ENCODE measurements around the gene TBC1D1.
"Not testable (repeated sequence)": the region's sequence is repeated elsewhere in the genome, so short reads cannot be mapped to it uniquely, and the experiment has no call there.

Gene TBC1D1

GRCh38 chr4:37956941-37957340 lies 66.1 kb downstream of the TBC1D1 start:
- ATAC-seq: no peak
- no peak for DNase-seq
- no peaks in the 10 kb centered on the region for H3K9me3 Mint-ChIP-seq
- peaks cover 4% of the 10 kb centered on the region for H3K36me3 Mint-ChIP-seq (ENCODE audit: low read depth)
- peaks cover 12% of the 10 kb centered on the region for H3K4me1 Mint-ChIP-seq
- H3K27me3 Mint-ChIP-seq: no peaks in the 10 kb centered on the region
- H3K4me3 Mint-ChIP-seq: no peak overlapping the region
- H3K27ac Mint-ChIP-seq: no peak overlapping the region

- H3K9me3 Mint-ChIP-seq: no peaks in the 10 kb centered on the region
- peaks cover 1% of the 10 kb centered on the region for H3K36me3 Mint-ChIP-seq (ENCODE audit: low read depth)
- H3K27me3 Mint-ChIP-seq: no peaks in the 10 kb centered on the region
- ATAC-seq (no peak), DNase-seq (no peak)
- no peak overlapping the region for H3K4me3 Mint-ChIP-seq
- H3K4me1 Mint-ChIP-seq: peaks cover 15% of the 10 kb centered on the region
- H3K27ac Mint-ChIP-seq: no peak overlapping the region
These were observed 68.0 kb downstream of the TBC1D1 start for GRCh38 chr4:37958932-37959331.

- H3K36me3 Mint-ChIP-seq (ENCODE audit: low read depth): peaks cover 1% of the 10 kb centered on the region
- H3K27me3 Mint-ChIP-seq: no peaks in the 10 kb centered on the region
- ATAC-seq (no peak), DNase-seq (no peak)
- no peak within 1 kb of the TSS for H3K27ac Mint-ChIP-seq
- H3K4me3 Mint-ChIP-seq: no peak within 1 kb of the TSS
- peaks cover 11% of the 10 kb centered on the region for H3K4me1 Mint-ChIP-seq
- no peaks in the 10 kb centered on the region for H3K9me3 Mint-ChIP-seq
These were observed 69.2 kb downstream of the TBC1D1 start, which contains the start of gene PTTG2 for GRCh38 chr4:37960098-37960497. PTTG2 (plus strand) TSS chr4:37960398; CDS start chr4:37960435, 37 bp downstream.

DNA sequence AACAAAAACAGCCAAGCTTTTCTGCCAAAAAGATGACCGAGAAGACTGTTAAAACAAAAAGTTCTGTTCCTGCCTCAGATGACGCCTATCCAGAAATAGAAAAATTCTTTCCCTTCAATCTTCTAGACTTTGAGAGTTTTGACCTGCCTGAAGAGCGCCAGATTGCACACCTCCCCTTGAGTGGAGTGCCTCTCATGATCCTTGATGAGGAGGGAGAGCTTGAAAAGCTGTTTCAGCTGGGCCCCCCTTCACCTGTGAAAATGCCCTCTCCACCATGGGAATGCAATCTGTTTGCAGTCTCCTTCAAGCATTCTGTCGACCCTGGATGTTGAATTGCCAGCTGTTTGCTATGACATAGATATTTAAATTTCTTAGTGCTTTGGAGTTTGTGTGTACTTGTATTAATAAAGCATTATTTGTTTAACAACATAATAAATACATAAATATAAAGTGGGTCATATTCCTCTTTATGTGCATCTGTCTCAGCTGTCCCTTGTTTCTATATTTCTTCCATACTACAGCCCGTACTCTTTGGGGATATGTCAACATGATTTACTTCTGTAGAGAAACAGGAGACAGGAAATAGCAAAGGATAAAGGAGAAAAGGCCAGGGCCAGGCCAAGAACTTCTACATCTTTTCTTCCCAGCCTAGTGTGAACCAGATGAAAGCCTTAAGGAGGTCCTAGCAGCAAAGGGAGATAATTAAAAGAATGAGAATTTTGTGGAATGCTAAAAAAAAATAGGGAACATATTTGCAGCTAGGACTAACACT lies 70.0 kb downstream of the TBC1D1 start:
- ATAC-seq (no peak), DNase-seq (no peak)
- Mint-ChIP-seq H3K9me3 (no peaks in the 10 kb centered on the region), H3K27me3 (no peaks in the 10 kb centered on the region), H3K36me3 (ENCODE audit: low read depth) (peaks cover 1% of the 10 kb centered on the region), H3K27ac (no peak overlapping the region), H3K4me1 (peaks cover 14% of the 10 kb centered on the region), H3K4me3 (no peak overlapping the region)

DNA sequence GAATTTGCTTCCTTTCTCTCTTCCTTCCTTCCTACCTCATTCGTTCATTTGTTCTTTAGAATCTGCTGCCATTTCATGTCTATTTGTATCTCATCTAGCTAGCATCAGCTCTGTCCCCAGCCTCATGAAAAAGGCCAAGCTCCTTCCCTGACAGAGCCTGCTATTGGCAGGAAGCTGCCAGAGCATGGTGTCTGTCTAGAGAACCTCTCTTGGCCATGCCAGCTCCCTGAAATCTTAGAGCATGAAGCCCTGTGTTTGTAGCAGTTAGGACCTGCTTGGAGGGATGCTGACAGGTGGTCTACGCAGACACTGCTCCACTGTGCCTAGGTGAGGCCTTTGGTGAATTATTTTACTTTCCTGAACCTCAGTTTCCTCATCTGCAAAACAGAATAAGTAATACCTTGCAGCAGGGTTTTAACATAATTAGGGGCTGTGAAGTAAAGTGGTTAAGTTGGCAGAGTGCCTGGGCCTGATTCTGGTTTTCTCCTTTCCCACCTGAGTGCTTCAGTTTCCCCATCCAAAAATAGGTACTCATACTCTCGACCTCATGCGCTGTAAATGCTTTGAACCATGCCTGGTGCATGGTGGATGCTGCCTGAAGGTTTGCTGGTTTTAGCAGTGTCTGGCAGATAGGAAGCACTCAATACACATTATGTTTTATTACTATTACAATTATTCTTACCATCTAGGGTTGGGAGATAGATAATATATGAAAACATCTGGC lies 74.0 kb downstream of the TBC1D1 start:
- Mint-ChIP-seq H3K27me3 (no peaks in the 10 kb centered on the region), H3K4me3 (no peak overlapping the region), H3K4me1 (peaks cover 25% of the 10 kb centered on the region), H3K36me3 (ENCODE audit: low read depth) (peaks cover 1% of the 10 kb centered on the region), H3K27ac (no peak overlapping the region), H3K9me3 (no peaks in the 10 kb centered on the region)
- DNase-seq (no peak), ATAC-seq (peak; percentile 36)

DNA sequence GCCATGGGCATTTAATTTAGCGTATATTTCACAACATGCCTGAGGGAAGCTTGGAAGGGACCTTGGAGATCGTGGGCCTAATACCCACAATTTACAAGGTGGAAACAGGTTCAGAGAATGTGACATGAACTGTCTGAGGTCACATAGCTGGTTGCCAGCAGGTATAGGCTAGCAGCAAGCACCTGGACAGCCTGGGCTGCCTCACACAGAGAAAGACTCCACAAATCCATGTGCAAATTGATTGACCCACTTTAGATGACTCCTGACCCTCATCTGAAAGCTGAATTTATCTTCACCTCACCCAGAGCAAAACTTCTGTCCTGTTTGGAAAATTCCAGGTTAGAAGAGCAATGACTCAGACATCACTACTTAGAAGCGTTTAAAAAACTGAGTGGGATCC lies 75.2 kb downstream of the TBC1D1 start:
- DNase-seq (no peak), ATAC-seq (no peak)
- no peak overlapping the region for H3K4me3 Mint-ChIP-seq

DNA sequence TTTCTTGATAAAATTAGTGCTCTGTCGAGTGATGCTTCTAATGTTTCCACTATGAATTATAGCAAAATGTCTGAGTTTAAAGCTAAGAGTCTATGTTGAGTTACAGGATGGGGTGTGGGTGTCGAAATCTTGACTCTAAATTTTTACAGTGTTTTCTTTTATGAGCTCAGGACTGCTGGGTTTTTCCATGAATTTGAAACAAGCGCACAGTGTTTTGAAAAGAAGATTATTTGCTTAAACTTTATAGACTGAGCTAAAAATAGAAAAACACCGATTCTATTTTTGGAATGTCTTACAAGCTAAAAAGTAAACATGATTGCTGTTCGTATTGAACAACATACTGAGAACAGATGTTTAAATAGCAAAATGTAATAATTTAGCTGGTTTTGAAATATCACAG lies 76.9 kb downstream of the TBC1D1 start:
- ATAC-seq: no peak
- no peak overlapping the region for H3K27ac Mint-ChIP-seq

More for the DNA sequence above, 75.2 kb downstream of the TBC1D1 start:
- H3K27me3 Mint-ChIP-seq: no peaks in the 10 kb centered on the region
- peaks cover 31% of the 10 kb centered on the region for H3K4me1 Mint-ChIP-seq
- peak overlapping the region; percentile 47 for H3K27ac Mint-ChIP-seq
- H3K9me3 Mint-ChIP-seq: no peaks in the 10 kb centered on the region
- H3K36me3 Mint-ChIP-seq (ENCODE audit: low read depth): peaks cover 1% of the 10 kb centered on the region

GRCh38 chr4:37968747-37969146 lies 77.9 kb downstream of the TBC1D1 start:
- no peak for DNase-seq
- Mint-ChIP-seq H3K27me3 (no peaks in the 10 kb centered on the region), H3K9me3 (no peaks in the 10 kb centered on the region), H3K4me3 (no peak overlapping the region), H3K27ac (no peak overlapping the region), H3K36me3 (ENCODE audit: low read depth) (no peaks in the 10 kb centered on the region), H3K4me1 (peaks cover 41% of the 10 kb centered on the region)
- ATAC-seq: no peak

More for the DNA sequence above, 76.9 kb downstream of the TBC1D1 start:
- H3K9me3 Mint-ChIP-seq: no peaks in the 10 kb centered on the region
- DNase-seq: no peak
- H3K4me3 Mint-ChIP-seq: no peak overlapping the region
- H3K4me1 Mint-ChIP-seq: peaks cover 35% of the 10 kb centered on the region
- peaks cover under 1% of the 10 kb centered on the region for H3K36me3 Mint-ChIP-seq (ENCODE audit: low read depth)
- H3K27me3 Mint-ChIP-seq: no peaks in the 10 kb centered on the region

DNA sequence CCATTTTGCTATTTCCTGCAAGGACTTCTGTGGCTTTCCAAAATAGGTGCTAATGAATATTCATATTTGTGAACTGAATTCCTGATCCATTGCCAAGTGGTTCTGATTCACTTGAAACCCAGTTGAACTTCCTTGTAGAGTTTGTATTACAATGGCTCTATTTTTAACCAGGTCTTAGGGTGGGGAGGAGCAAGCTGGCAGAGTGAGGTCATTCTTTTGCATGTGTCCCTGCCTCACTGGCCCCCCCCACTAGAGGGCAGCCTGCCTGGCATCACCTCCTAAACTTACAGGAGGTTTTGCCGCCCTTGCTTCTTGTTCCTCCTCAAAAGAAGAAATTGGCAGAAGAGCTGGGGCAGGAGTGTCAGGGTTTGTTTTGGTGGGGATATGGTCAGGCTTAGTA lies 79.8 kb downstream of the TBC1D1 start:
- peak; percentile 79 for ATAC-seq
- Mint-ChIP-seq H3K9me3 (no peaks in the 10 kb centered on the region), H3K4me1 (peaks cover 35% of the 10 kb centered on the region), H3K4me3 (no peak overlapping the region), H3K27ac (no peak overlapping the region), H3K27me3 (no peaks in the 10 kb centered on the region), H3K36me3 (ENCODE audit: low read depth) (no peaks in the 10 kb centered on the region)
- DNase-seq: peak; percentile 64

GRCh38 chr4:37971202-37971601 lies 80.3 kb downstream of the TBC1D1 start:
- Mint-ChIP-seq H3K9me3 (no peaks in the 10 kb centered on the region), H3K36me3 (ENCODE audit: low read depth) (no peaks in the 10 kb centered on the region), H3K4me1 (peaks cover 32% of the 10 kb centered on the region), H3K4me3 (no peak overlapping the region), H3K27me3 (no peaks in the 10 kb centered on the region), H3K27ac (no peak overlapping the region)
- no peak for ATAC-seq
- no peak for DNase-seq

DNA sequence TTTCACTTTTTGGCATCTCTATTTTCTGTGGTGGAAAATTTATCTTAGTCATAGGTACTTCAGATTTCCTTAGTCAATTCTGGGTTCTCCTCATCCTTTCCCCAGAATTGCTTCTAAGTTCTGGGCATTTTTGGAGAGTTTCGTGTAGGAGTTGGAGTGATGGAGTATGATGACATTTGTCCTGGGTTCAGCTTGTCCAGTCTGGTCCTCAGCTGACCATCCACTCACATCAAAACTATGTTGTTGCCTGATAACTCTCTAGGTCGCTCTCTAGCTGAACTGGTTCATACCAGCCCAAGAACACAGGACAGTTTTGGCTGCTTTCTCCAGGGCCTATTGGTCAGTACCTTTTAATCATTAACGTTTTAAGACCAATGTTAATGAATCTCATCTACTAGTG lies 82.6 kb downstream of the TBC1D1 start:
- Mint-ChIP-seq H3K27me3 (no peaks in the 10 kb centered on the region), H3K36me3 (ENCODE audit: low read depth) (no peaks in the 10 kb centered on the region), H3K9me3 (no peaks in the 10 kb centered on the region), H3K27ac (no peak overlapping the region), H3K4me1 (peaks cover 35% of the 10 kb centered on the region), H3K4me3 (no peak overlapping the region)
- no peak for ATAC-seq
- no peak for DNase-seq

DNA sequence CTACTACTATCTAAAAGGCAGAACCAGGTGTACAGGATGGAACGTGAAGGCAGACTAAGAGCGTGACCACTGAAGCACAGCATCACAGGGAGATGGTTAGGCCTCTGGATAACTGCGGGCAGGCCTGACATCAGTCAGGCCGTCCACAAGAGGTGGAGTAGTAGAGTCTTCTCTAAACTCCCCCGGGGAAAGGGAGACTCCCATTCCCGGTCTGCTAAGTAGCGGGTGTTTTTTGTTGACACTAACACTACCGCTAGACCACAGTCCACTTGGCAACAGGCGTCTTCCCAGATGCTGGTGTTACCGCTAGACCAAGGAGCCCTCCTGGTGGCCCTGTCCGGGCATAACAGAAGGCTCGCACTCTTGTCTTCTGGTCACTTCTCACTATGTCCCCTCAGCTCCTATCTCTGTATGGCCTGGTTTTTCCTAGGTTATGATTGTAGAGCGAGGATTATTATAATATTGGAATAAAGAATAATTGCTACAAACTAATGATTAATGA lies 84.5 kb downstream of the TBC1D1 start:
- not testable (repeated sequence) for DNase-seq; H3K27me3 Mint-ChIP-seq; H3K36me3 Mint-ChIP-seq (ENCODE audit: low read depth); H3K9me3 Mint-ChIP-seq; H3K4me3 Mint-ChIP-seq; ATAC-seq
- H3K27ac Mint-ChIP-seq: peak overlapping the region; percentile 32
- peaks cover 50% of the 10 kb centered on the region for H3K4me1 Mint-ChIP-seq

DNA sequence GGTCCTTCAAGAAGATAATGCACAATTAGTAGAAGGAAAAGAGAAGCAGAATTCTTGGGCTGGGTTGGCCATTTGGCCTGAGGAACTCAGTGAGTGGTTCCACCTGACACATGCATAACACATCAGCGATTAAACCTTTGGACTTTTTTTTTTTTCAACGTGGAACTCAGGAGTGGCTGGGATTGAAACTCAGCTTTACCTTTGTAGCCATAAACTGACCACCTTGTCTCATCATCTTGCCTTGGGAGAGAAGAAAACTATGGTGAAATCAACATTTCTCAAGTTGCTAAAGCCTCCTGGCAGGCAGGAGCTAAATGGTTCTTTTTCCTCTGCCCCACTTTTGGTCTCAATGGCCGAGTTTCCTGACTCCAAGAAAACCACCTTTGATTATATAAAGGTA lies 85.6 kb downstream of the TBC1D1 start:
- peaks cover 2% of the 10 kb centered on the region for H3K36me3 Mint-ChIP-seq (ENCODE audit: low read depth)
- DNase-seq (no peak), ATAC-seq (no peak)
- peaks cover 49% of the 10 kb centered on the region for H3K4me1 Mint-ChIP-seq
- H3K9me3 Mint-ChIP-seq: no peaks in the 10 kb centered on the region
- H3K27ac Mint-ChIP-seq: no peak overlapping the region
- peak overlapping the region; percentile 49 for H3K4me3 Mint-ChIP-seq
- H3K27me3 Mint-ChIP-seq: no peaks in the 10 kb centered on the region

DNA sequence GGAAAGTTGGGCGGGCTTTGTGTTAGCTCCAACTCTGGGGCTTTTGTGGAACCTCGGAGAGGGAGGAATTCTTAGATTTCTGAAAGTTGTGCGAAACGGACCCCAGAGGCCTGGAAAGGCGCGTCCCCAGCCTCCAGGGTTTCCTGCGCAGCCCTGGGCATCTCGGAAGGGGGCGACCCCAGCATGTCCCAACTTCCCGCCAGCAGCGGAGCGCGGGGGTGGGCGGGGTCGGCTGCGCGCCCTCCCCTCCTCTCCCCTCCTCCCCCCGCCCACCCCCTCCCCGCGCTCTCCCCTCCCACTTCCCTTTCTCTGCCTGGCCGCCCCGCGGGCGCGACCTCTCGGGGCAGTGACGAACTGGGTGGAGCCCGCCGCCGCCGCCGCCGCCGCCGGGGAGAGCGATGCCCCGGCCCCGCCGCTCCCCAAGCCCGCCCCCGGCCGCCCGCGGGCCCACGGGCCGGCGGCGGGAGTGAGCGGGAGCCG lies 86.1 kb downstream of the TBC1D1 start:
- H3K27ac Mint-ChIP-seq: peak overlapping the region; percentile 42

More for the DNA sequence above, 86.1 kb downstream of the TBC1D1 start:
- Mint-ChIP-seq H3K36me3 (ENCODE audit: low read depth) (peaks cover 2% of the 10 kb centered on the region), H3K27me3 (no peaks in the 10 kb centered on the region), H3K4me3 (peak overlapping the region; percentile 83), H3K9me3 (no peaks in the 10 kb centered on the region), H3K4me1 (peaks cover 52% of the 10 kb centered on the region)
- ATAC-seq: peak; percentile 80
- DNase-seq: peak; percentile 83

Measured in activated naive CD8-positive, alpha-beta T cell treated with anti-CD3 and anti-CD28 coated beads, Interleukin-2, amount 50 U/mL, for 24 hours (primary cell).